GM10248 (cell line): ENCODE measurements around the gene EN2.

ENCODE experiments used
- CTCF ChIA-PET: fragments of 300-600 bp; sonication (Branson Sonifier 250); formaldehyde crosslinking; extraction: SDS; loops from one replicate; lab custom pipeline; 2021; ENCODE audit warnings: antibody characterized with exemption; lab: Yijun Ruan, JAX
- POLR2A ChIA-PET: fragments of 350-650 bp; sonication (Branson Sonifier 250); formaldehyde crosslinking; extraction: SDS; loops from one replicate; lab custom pipeline; 2020; ENCODE audit warnings: antibody characterized with exemption; lab: Yijun Ruan, JAX
- DNase-seq: peaks from one replicate; pipeline ENCODE4 v3.0.0; 2012; ENCODE audit errors: extremely low spot score
- TF ChIP-seq, protein P1 (sequence below): IDR thresholded peaks from 2 replicates; pipeline ENCODE4 v1.5.1; 2012; ENCODE audit warnings: mild to moderate bottlenecking, low read depth; ENCODE audit errors: extremely low read depth, missing control alignments, control extremely low read depth

EN2 gene

GRCh38 chr7:155454183-155455112 is 3.5 kb upstream of the EN2 start:
- TF ChIP-seq, protein P1, sequence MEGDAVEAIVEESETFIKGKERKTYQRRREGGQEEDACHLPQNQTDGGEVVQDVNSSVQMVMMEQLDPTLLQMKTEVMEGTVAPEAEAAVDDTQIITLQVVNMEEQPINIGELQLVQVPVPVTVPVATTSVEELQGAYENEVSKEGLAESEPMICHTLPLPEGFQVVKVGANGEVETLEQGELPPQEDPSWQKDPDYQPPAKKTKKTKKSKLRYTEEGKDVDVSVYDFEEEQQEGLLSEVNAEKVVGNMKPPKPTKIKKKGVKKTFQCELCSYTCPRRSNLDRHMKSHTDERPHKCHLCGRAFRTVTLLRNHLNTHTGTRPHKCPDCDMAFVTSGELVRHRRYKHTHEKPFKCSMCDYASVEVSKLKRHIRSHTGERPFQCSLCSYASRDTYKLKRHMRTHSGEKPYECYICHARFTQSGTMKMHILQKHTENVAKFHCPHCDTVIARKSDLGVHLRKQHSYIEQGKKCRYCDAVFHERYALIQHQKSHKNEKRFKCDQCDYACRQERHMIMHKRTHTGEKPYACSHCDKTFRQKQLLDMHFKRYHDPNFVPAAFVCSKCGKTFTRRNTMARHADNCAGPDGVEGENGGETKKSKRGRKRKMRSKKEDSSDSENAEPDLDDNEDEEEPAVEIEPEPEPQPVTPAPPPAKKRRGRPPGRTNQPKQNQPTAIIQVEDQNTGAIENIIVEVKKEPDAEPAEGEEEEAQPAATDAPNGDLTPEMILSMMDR: no peak
- ChIA-PET POLR2A (no interaction called here), CTCF (no interaction called here)
- no peak for DNase-seq

- DNase-seq: no peak
- TF ChIP-seq, protein P1: no peak
- ChIA-PET POLR2A (no interaction called here), CTCF (no interaction called here)
Observed at GRCh38 chr7:155455132-155455693, 2.7 kb upstream of the EN2 start.

DNA sequence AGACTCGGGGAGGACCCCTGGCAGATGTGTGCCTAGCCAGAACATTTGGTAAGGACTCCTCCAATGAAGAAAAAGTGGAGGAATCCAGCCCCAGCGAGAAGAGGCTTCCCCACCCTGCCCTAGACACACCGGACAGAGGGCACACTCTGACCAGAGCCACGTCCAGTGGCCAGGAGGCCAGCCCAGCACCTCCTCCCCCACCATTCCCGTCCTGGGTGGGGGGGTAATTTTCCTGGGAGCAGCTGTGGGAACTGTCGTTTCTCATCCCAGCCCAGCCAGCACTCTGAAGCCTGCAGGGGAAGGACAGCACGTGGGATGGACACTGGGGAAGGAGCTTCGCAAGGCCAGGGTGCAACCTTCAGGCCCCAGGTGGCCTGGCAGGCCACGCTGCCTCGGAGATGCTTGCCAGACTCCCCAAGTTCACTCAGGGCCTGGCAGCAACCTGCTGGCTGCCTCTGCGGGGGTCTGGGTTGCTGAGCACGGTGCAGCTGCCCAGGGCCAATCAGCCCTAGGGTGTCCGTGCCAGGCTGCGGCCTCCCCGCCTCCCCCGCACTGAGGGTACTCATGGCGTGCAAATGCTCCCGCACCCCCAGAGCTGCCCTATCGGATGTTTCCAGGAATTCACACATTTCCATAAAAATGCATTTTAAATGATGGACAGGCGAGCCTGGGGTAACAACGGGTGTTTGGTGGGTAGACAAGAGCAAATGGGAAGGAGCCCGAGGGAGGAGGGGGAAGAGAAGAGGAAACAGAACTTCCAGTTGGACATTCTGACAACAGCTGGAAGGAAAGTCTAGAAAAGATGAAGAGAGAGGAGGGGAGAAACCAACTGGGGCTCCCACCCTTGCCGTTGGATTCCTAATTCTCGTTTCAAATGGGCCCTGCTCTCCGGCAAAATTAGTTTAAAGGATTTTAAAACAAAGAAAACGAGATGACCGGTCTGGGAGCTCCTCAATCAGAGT is 1.9 kb upstream of the EN2 start:
- ChIA-PET CTCF (no interaction called here), POLR2A (no interaction called here)
- DNase-seq: no peak
- TF ChIP-seq, protein P1: no peak

- CTCF ChIA-PET: no interaction called here
- POLR2A ChIA-PET: no interaction called here
- TF ChIP-seq, protein P1: no peak
- DNase-seq: no peak
Observed at GRCh38 chr7:155456738-155457543, 988 bp upstream of the EN2 start.

DNA sequence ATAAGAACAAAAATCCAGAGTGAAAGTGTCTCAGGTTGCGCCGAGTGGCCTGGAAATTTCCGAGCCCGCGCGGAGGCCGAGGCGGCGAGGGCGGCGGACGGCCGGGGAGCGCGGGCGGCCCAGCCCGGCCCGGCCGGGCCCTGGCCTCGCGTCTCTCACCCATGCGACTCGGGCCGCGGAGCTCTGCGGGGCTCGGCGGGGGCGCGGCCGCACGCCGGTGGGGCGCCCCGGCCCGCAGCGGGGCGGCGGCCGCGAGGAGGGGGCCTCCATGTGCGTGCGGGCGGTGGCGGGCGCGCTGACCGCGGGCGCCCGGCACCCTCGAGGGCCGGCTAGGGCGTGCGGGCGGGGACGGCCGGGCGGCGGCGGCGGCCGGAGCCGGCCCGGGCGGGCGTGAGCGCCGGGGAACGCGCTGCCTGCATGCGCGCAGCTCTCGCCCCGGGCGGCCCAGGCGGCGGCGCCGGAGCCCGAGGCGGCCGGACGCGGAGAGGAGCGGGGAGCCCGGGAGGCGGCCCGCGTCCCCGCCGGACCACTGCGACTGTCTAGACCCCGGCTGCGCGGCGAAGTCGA is 302 bp upstream of the EN2 start:
- POLR2A ChIA-PET: no interaction called here
- no peak for DNase-seq

More for the DNA sequence above, 302 bp upstream of the EN2 start:
- TF ChIP-seq, protein P1: no peak
- CTCF ChIA-PET: no interaction called here
